HL-60 (cell line): ENCODE results near the gene LMTK2.

Source experiments
- DNase-seq, 2 experiments: peaks; one replicate each; pipeline ENCODE4 v3.0.0-alpha.2; 2010 to 2020; ENCODE audit warnings: low read depth in 1 of 2, low spot score in 1 of 2
- H3K27ac ChIP-seq: fragments of 250-450 bp; sonication (Bioruptor Pico); replicated peaks from 2 replicates; pipeline ENCODE4 v1.5.1; 2020; ENCODE audit warnings: mild to moderate bottlenecking, moderate library complexity
- H3K27me3 ChIP-seq: fragments of 250-450 bp; sonication (Bioruptor Pico); 2 replicates; pipeline ENCODE4 v1.5.1; 2021; ENCODE audit warnings: mild to moderate bottlenecking, moderate library complexity; ENCODE audit not compliant: insufficient read depth, poor library complexity, severe bottlenecking
- H3K4me3 ChIP-seq: replicated peaks from 2 replicates; pipeline ENCODE4 v1.5.1; 2011; ENCODE audit warnings: mild to moderate bottlenecking, control low read depth, low read length; ENCODE audit not compliant: insufficient read depth
- GABPA ChIP-seq: IDR thresholded peaks from 2 replicates; pipeline ENCODE4 v1.6.1; 2012; ENCODE audit warnings: low read depth
- POLR2AphosphoS5 ChIP-seq: IDR thresholded peaks from 2 replicates; pipeline ENCODE4 v1.6.1; 2012; ENCODE audit warnings: low read depth
- REST ChIP-seq: IDR thresholded peaks from 2 replicates; pipeline ENCODE4 v1.6.1; 2012; ENCODE audit warnings: low read depth; ENCODE audit not compliant: insufficient replicate concordance
- SPI1 ChIP-seq: IDR thresholded peaks from 2 replicates; pipeline ENCODE4 v1.6.1; 2012; ENCODE audit warnings: low read depth, mild to moderate bottlenecking, borderline replicate concordance
- TF ChIP-seq, protein P1 (sequence below): IDR thresholded peaks from one replicate; pipeline ENCODE4 v1.5.1; 2011; ENCODE audit warnings: low read length, control low read depth, inconsistent platforms; ENCODE audit not compliant: insufficient read depth

LMTK2 gene

GRCh38 chr7:98112077-98112476 lies 5.4 kb downstream of the LMTK2 start:
- Histone ChIP-seq H3K4me3 (no peak overlapping the region), H3K27ac (no peak overlapping the region)
- DNase-seq, result no peak

DNA sequence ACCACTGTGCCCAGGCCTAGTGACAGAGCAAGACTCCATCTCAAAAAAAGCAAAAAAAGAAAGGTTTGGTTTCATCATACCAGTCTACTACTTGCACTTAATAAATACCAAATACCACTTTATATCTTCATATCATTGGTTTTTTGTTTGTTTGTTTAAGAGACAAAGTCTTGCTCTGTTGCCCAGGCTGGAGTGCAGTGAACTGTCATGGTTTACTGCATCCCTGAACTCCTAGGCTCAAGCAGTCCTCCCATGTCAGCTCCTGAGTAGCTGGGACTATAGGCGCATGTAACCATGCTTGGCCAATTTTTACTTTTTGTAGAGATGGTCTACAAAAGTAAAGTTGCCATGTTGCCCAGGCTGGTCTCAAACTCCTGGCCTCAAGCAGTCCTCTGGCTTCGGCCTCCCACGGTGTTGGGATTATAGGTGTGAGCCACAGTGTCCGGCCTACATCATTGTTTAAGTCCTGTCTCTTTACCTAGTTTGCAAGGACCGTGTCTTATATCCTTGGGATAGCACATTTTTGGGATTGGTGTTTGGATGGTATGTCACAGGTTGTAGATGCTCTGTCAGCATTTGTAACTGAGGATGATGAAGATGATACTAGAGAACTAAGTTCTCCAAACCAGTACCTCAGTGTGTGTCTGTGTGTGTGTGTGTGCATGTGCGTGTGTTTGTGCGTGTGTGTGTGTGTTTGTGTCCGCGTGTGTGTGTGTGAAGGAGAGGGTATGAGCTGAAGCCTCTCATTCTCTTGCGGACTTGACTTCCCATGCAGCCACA lies 9.3 kb downstream of the LMTK2 start:
- Histone ChIP-seq H3K4me3 (no peak overlapping the region), H3K27me3 (no peaks in the 10 kb centered on the region), H3K27ac (no peak overlapping the region)
- TF ChIP-seq GABPA (no peak), REST (no peak), SPI1 (no peak), POLR2AphosphoS5 (no peak)
- TF ChIP-seq, protein P1, sequence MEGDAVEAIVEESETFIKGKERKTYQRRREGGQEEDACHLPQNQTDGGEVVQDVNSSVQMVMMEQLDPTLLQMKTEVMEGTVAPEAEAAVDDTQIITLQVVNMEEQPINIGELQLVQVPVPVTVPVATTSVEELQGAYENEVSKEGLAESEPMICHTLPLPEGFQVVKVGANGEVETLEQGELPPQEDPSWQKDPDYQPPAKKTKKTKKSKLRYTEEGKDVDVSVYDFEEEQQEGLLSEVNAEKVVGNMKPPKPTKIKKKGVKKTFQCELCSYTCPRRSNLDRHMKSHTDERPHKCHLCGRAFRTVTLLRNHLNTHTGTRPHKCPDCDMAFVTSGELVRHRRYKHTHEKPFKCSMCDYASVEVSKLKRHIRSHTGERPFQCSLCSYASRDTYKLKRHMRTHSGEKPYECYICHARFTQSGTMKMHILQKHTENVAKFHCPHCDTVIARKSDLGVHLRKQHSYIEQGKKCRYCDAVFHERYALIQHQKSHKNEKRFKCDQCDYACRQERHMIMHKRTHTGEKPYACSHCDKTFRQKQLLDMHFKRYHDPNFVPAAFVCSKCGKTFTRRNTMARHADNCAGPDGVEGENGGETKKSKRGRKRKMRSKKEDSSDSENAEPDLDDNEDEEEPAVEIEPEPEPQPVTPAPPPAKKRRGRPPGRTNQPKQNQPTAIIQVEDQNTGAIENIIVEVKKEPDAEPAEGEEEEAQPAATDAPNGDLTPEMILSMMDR, result no peak
- DNase-seq, result no peak

More at GRCh38 chr7:98112077-98112476, 5.4 kb downstream of the LMTK2 start:
- no peak for TF ChIP-seq GABPA
- no peak for TF ChIP-seq SPI1
- TF ChIP-seq REST, result no peak
- TF ChIP-seq, protein P1, result no peak
- no peak for TF ChIP-seq POLR2AphosphoS5
- no peaks in the 10 kb centered on the region for H3K27me3 ChIP-seq

DNA sequence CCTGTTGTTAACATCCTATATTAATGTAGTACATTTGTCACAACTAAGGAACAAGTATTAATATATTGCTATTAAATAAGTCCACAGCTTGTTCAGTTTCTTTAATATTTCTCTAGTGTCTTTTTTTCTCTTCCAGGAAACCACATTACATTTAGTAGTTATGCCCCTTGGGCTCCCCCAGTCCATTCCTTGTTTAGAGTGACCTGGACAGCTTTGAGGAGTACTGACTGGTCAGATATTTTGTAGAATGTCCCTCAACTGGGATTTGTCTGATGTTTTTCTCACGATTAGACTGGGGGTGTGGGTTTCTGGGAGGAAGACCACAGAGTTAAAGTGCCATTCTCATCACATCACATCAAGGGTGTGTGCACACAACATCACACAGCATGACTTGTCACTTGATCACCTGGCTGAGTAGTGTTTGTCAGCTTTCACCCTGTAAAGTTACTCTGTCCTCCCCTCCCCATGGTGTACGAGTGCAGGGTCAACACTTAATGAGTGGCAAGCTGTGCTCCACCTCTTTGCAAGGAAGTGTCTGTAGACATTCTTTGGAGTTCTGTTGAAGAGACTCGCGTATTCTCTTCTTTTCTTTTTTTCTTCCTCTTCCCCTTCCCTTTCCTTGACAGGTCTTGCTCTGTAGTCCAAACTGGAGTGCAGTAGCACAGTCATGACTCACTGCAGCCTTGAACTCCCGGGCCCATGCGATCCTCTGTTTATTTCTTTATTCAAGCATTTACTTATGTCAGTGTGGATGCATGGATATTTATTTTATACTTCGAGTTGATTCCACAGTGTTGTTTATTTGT lies 10.2 kb downstream of the LMTK2 start:
- Histone ChIP-seq H3K4me3 (no peak overlapping the region), H3K27me3 (no peaks in the 10 kb centered on the region), H3K27ac (no peak overlapping the region)
- TF ChIP-seq GABPA, result no peak
- no peak for TF ChIP-seq SPI1
- no peak for DNase-seq

GRCh38 chr7:98119256-98119918 lies 12.7 kb downstream of the LMTK2 start:
- no peaks in the 10 kb centered on the region for H3K27me3 ChIP-seq
- no peak overlapping the region for H3K4me3 ChIP-seq
- no peak for DNase-seq
- no peak for TF ChIP-seq POLR2AphosphoS5
- no peak for TF ChIP-seq SPI1
- TF ChIP-seq, protein P1, result no peak
- TF ChIP-seq GABPA, result no peak
- no peak for TF ChIP-seq REST
- no peak overlapping the region for H3K27ac ChIP-seq
